Effector memory CD8-positive, alpha-beta T cell (primary cell): ENCODE results near the gene RNF168.
"Not testable (repeated sequence)": the region's sequence is repeated elsewhere in the genome, so short reads cannot be mapped to it uniquely, and the experiment has no call there.

ENCODE experiments used
- ATAC-seq: fragments of 150-1000 bp; cut with Tn5 transposase; replicated peaks from 2 replicates; pipeline ENCODE4 v1.10.0; 2021; ENCODE audit warnings: mild to moderate bottlenecking, moderate library complexity
- DNase-seq, 3 experiments: peaks; one replicate each; pipeline ENCODE4 v3.0.0; 2021
- H3K27ac Mint-ChIP-seq, 2 donors: one replicate each; pipeline ENCODE4 v1.8.0; 2022; ENCODE audit warnings: mild to moderate bottlenecking in 2 of 2, mixed read lengths in 2 of 2, moderate library complexity in 2 of 2
- H3K27me3 Mint-ChIP-seq, 2 donors: one replicate each; pipeline ENCODE4 v1.8.0; 2022; ENCODE audit warnings: mixed read lengths in 2 of 2
- H3K36me3 Mint-ChIP-seq: one replicate; pipeline ENCODE4 v1.8.0; 2022; ENCODE audit warnings: mild to moderate bottlenecking, moderate library complexity, mixed read lengths; ENCODE audit not compliant: insufficient read depth
- H3K4me1 Mint-ChIP-seq, 2 donors: one replicate each; pipeline ENCODE4 v1.8.0; 2022; ENCODE audit warnings: low read depth in 2 of 2, mixed read lengths in 2 of 2
- H3K4me3 Mint-ChIP-seq, 2 donors: one replicate each; pipeline ENCODE4 v1.8.0; 2022; ENCODE audit warnings: mild to moderate bottlenecking in 2 of 2, mixed read lengths in 2 of 2, moderate library complexity in 2 of 2
- H3K9me3 Mint-ChIP-seq, 2 donors: one replicate each; pipeline ENCODE4 v1.8.0; 2022; ENCODE audit warnings: mixed read lengths in 2 of 2

RNF168 gene

DNA sequence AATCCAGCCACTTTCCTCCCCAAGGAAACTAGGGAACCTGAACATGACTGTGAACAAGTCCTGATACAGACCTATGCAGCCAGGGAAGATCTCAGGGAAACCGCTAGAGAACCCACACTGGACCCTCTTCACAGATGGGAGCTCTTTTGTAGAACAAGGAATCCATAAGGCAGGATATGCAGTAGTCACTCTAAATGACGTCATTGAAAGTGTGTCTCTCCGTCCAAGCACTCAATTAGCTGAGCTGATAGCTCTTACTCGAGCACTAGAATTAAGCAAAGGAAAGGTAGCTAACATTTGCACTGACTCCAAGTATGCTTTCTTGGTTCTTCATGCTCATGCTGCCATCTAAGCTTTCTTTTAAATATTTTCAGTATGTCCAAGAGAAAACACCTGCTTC, 21.6 kb upstream of the RNF168 start:
- H3K4me3 Mint-ChIP-seq: no peak overlapping the region
- no peaks in the 10 kb centered on the region for H3K36me3 Mint-ChIP-seq
- DNase-seq (no peak), ATAC-seq (no peak)
- peaks cover 0 to 2% of the 10 kb centered on the region in 2 donors for H3K4me1 Mint-ChIP-seq
- peaks cover 0 to 9% of the 10 kb centered on the region in 2 donors for H3K9me3 Mint-ChIP-seq
- H3K27me3 Mint-ChIP-seq: no peaks in the 10 kb centered on the region
- H3K27ac Mint-ChIP-seq: no peak overlapping the region

DNA sequence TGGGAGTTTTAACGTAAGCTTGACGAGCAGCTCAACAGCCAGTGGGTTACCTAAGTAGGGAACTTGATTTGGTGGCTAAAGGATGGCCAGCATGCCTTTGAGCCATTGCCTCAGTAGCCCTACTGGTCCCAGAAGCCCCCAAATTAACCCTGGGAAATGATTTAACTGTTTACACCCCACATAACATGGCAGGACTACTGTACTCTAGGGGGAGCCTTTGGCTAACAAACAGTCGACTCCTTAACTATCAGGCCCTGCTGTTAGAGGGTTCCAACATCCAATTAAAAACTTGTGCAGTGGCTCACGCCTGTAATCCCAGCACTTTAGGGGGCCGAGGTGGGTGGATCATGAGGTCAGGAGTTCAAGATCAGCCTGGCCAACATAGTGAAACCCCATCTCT, 21.0 kb upstream of the RNF168 start:
- Mint-ChIP-seq H3K36me3 (no peaks in the 10 kb centered on the region), H3K4me1 (peaks cover 0 to 2% of the 10 kb centered on the region in 2 donors), H3K27me3 (no peaks in the 10 kb centered on the region), H3K9me3 (peaks cover 0 to 10% of the 10 kb centered on the region in 2 donors), H3K4me3 (no peak overlapping the region), H3K27ac (no peak overlapping the region)
- ATAC-seq: no peak
- no peak for DNase-seq

DNA sequence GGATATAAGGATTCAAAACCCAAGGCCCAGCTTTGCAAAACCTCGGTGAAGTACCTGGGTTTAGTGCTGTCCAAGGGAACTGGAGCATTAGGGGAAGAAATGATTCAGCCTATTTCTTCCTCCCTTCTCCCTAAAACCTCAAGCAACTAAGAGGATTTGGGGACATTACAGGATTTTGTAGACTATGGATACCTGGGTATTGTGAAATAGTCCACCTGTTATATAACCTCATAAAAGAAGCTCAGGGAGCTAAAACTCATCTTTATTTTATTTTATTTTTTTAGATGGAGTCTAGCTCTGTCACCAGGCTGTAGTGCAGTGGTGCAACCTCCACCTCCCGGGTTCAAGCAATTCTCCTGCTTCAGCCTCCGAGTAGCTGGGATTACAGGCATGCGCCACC, 20.3 kb upstream of the RNF168 start:
- H3K9me3 Mint-ChIP-seq: peaks cover 0 to 10% of the 10 kb centered on the region in 2 donors
- H3K36me3 Mint-ChIP-seq: no peaks in the 10 kb centered on the region
- no peaks in the 10 kb centered on the region for H3K27me3 Mint-ChIP-seq
- DNase-seq (no peak), ATAC-seq (no peak)
- no peak overlapping the region for H3K4me3 Mint-ChIP-seq
- H3K27ac Mint-ChIP-seq: no peak overlapping the region
- H3K4me1 Mint-ChIP-seq: peaks cover 0 to under 1% of the 10 kb centered on the region in 2 donors

DNA sequence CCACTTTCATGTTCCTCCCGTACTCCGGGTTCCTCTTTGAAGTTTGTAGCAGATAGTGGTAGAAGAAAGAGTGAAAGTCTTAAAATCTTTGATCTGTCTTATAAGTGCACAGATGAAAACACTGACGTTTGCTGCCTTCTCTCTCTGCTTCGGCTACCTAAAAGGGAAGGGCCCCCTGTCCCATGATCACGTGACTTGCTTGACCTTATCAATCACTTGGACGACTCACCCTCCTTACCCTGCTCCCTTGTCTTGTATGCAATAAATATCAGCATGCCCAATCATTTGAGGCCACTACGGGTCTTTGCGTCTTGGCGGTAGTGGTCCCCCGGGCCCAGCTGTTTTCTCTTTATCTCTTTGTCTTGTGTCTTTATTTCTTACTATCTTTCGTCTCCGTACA, 17.7 kb upstream of the RNF168 start:
- not testable (repeated sequence) for ATAC-seq, H3K27me3 Mint-ChIP-seq, H3K4me3 Mint-ChIP-seq, H3K27ac Mint-ChIP-seq, H3K9me3 Mint-ChIP-seq, H3K36me3 Mint-ChIP-seq, H3K4me1 Mint-ChIP-seq, DNase-seq

DNA sequence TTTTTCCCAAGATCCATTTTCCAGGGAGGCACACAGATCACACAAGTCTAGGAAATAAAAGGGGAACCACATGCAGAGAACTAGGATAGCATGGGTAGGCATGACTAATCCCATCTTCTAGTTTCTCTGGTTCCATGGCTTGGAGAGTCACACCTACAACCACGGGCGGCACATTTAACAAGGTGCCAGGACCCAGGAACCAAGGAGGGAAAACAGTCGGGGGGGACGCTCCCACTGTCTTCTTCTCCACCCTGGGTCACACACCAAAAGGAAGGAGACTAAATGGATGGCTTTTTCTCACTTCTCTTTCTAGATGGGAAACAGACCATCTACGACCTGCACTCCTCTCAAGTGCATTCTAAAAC, 16.1 kb upstream of the RNF168 start:
- Mint-ChIP-seq H3K36me3 (no peaks in the 10 kb centered on the region), H3K27me3 (peaks cover 10 to 18% of the 10 kb centered on the region in 2 donors), H3K4me1 (no peaks in the 10 kb centered on the region), H3K9me3 (peaks cover 0 to 10% of the 10 kb centered on the region in 2 donors), H3K4me3 (no peak overlapping the region), H3K27ac (no peak overlapping the region)
- ATAC-seq: no peak
- DNase-seq: no peak

DNA sequence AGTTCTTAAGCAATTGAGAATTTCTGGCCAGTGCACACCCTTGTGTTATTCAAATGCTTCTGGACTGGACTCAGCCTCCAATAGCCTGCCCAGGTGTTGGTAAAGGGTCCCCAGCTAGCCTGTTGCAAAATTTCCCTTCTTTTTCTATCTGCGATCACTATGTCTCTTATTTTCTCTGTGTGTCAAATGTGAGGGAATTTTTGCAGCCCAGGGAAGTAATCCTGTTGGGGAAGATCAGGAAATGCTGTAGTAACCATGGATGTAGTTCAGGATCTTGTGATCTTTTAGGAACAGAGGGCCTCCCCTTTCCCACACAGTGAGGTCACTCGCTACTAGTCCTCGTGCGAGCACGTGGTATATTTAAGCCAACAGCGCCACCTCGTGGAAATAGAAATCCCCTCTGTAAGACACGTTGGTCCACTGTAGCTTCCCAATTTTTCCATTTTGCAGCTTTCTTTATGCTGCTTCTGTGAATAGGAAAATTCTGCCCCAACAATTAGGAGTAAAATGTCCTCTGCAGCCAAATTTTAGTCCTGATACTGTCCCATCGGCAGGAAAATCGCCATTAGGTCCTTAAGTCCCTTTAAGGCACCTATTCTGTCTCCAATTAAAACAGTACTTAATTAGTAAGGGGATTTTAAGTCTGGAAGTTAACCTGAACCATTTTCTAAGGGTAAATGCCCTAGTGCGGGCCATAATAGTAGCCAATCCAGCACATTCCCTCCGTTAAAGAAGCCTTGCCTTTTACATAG, 15.6 kb upstream of the RNF168 start:
- Mint-ChIP-seq H3K9me3 (peaks cover 0 to 10% of the 10 kb centered on the region in 2 donors), H3K27me3 (peaks cover 10 to 18% of the 10 kb centered on the region in 2 donors), H3K4me1 (no peaks in the 10 kb centered on the region), H3K27ac (no peak overlapping the region), H3K36me3 (no peaks in the 10 kb centered on the region), H3K4me3 (no peak overlapping the region)
- ATAC-seq (peak; percentile 72), DNase-seq (peak; percentile 52 to 70 (median 59))

- H3K9me3 Mint-ChIP-seq: peaks cover 0 to 10% of the 10 kb centered on the region in 2 donors
Measured at GRCh38 chr3:196517919-196518318, 14.4 kb upstream of the RNF168 start.

DNA sequence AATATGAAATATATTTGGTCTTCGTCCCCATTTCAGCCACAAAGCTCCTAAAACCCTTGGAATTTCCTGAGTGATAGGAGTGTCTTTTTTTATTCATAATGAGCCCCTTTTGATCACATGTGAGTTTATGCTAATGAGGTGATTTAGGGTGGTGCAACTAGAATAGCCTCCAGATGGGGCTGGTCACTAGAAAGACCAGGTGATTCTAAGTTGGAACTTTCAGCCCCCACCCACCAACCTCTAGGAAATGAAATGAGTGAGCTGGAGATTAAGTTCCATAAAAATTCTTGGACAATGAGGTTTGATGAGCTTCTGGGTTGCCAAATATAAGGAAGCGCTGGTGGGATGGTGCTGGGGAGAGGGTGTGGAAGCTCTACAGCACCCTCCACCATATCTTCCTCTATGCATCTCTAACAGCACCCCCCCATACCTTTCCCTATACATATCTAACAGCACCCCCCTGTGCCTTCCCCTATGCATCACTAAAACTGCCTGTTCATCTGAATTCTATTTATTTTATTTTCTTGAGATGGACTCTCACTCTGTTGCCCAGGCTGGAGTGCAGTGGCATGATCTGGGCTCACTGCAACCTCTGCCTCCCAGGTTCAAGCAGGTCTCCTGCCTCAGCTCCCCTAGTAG, 13.7 kb upstream of the RNF168 start:
- H3K9me3 Mint-ChIP-seq: peaks cover 0 to 10% of the 10 kb centered on the region in 2 donors

More at GRCh38 chr3:196517919-196518318, 14.4 kb upstream of the RNF168 start:
- peaks cover 10 to 18% of the 10 kb centered on the region in 2 donors for H3K27me3 Mint-ChIP-seq
- DNase-seq: no peak
- ATAC-seq: no peak
- H3K36me3 Mint-ChIP-seq: no peaks in the 10 kb centered on the region
- H3K4me1 Mint-ChIP-seq: no peaks in the 10 kb centered on the region
- no peak overlapping the region for H3K27ac Mint-ChIP-seq
- H3K4me3 Mint-ChIP-seq: no peak overlapping the region

DNA sequence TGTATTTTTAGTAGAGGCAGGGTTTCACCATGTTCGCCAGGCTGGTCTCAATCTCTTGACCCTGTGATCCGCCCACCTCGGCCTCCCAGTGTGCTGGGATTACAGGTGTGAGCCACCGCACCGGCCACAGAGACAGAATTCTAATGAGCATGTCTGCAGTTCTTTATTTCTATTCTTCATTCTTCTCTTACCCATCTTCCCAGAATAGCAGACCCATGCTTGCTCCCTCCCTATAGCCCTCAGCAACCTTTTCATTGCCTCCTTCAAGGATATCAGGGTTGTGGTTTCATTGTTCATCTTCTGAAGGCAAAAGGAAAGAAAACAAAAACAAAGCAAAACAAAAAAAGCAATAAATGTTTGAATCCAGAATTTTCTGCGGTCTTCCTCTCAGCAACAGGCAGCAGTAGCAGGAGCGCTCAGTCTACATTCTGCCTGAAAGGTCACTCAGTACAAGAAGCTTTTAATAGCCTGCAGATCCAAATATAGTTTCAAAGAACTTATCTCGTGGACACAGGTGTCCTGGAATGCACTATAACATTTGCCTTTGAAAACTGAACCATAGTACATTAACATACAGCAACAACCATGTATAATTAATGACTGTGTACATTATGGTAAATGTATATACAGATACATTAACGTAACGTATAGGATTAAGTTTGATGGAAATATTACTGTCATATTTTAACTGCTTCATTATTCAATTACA, 11.5 kb upstream of the RNF168 start, which contains the start of gene SMCO1:
TSS of gene SMCO1 (minus strand) at position 434 of the 709 bp plus-strand sequence. CDS start at position 297, 137 bp downstream.
- DNase-seq: no peak
- Mint-ChIP-seq H3K9me3 (no peaks in the 10 kb centered on the region), H3K27me3 (peaks cover 17 to 23% of the 10 kb centered on the region in 2 donors), H3K4me3 (no peak within 1 kb of the TSS), H3K36me3 (peaks cover 3% of the 10 kb centered on the region), H3K27ac (no peak within 1 kb of the TSS), H3K4me1 (peaks cover 0 to 5% of the 10 kb centered on the region in 2 donors)
- ATAC-seq: no peak

More for the DNA sequence above, 13.7 kb upstream of the RNF168 start:
- Mint-ChIP-seq H3K4me1 (no peaks in the 10 kb centered on the region), H3K4me3 (no peak overlapping the region), H3K27me3 (peaks cover 11 to 18% of the 10 kb centered on the region in 2 donors), H3K27ac (no peak overlapping the region), H3K36me3 (peaks cover 2% of the 10 kb centered on the region)
- ATAC-seq (no peak), DNase-seq (no peak)

GRCh38 chr3:196514350-196514716, 10.8 kb upstream of the RNF168 start:
- Mint-ChIP-seq H3K27ac (no peak overlapping the region), H3K9me3 (no peaks in the 10 kb centered on the region), H3K27me3 (peaks cover 17 to 23% of the 10 kb centered on the region in 2 donors), H3K36me3 (peaks cover 3% of the 10 kb centered on the region), H3K4me1 (peaks cover 0 to 5% of the 10 kb centered on the region in 2 donors), H3K4me3 (no peak overlapping the region)
- DNase-seq: no peak
- no peak for ATAC-seq

GRCh38 chr3:196513697-196514349, 10.3 kb upstream of the RNF168 start:
- peaks cover 17 to 23% of the 10 kb centered on the region in 2 donors for H3K27me3 Mint-ChIP-seq
- H3K9me3 Mint-ChIP-seq: no peaks in the 10 kb centered on the region
- H3K4me1 Mint-ChIP-seq: peaks cover 0 to 5% of the 10 kb centered on the region in 2 donors
- DNase-seq (no peak), ATAC-seq (no peak)
- no peak overlapping the region for H3K27ac Mint-ChIP-seq
- peaks cover 3% of the 10 kb centered on the region for H3K36me3 Mint-ChIP-seq
- H3K4me3 Mint-ChIP-seq: no peak overlapping the region

DNA sequence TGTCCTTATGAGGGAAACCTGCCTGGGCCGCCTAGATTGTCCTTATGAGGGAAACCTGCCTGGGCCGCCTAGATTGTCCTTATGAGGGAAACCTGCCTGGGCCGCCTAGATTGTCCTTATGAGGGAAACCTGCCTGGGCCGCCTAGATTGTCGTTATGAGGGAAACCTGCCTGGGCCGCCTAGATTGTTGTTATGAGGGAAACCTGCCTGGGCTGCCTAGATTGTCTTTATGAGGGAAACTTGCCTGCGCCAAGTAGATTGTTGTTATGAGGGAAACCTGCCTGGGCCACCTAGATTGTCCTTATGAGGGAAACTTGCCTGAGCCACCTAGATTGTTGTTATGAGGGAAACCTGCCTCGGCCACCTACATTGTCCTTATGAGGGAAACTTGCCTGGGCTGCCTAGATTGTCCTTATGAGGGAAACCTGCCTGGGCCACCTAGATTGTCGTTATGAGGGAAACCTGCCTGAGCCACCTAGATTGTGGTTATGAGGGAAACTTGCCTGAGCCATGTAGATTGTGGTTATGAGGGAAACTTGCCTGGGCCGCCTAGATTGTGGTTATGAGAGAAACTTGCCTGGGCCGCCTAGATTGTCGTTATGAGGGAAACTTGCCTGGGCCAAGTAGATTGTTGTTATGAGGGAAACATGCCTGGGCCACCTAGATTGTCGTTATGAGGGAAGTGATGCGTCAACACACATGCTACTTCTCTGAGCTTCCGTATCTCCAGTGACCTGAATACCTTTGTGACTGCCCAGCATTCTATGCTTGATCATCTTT, 8.3 kb upstream of the RNF168 start:
- H3K4me1 Mint-ChIP-seq, H3K36me3 Mint-ChIP-seq, H3K4me3 Mint-ChIP-seq, DNase-seq, H3K9me3 Mint-ChIP-seq, H3K27ac Mint-ChIP-seq: not testable (repeated sequence)
- peaks cover 17 to 23% of the 10 kb centered on the region in 2 donors for H3K27me3 Mint-ChIP-seq
- ATAC-seq: peak; percentile 41
